HepG2 (cell line): ENCODE measurements around the gene LEMD1. TPM values are rescaled to one million over a fixed set of nuclear protein-coding genes. Genes with fewer than 3 reads are reported as not detected.

Experiments
- AHR ChIP-seq: IDR thresholded peaks from 2 replicates; pipeline ENCODE4 v1.6.1; 2018; ENCODE audit warnings: missing genetic modification reagents, missing compliant biosample characterization
- CBX5 ChIP-seq: sonication (generic); formaldehyde crosslinking; IDR thresholded peaks from 2 replicates; pipeline ENCODE4 v1.4.0; 2020; ENCODE audit warnings: missing genetic modification reagents, borderline replicate concordance
- FIP1L1 ChIP-seq: fragments of 200-400 bp; formaldehyde crosslinking; IDR thresholded peaks from 2 replicates; pipeline ENCODE4 v1.6.1; 2018; ENCODE audit warnings: low read depth, mild to moderate bottlenecking, low read length, moderate library complexity, borderline replicate concordance; ENCODE audit not compliant: insufficient read depth
- KLF12 ChIP-seq: sonication (generic); formaldehyde crosslinking; IDR thresholded peaks from 2 replicates; pipeline ENCODE4 v1.4.0; 2020; ENCODE audit warnings: missing genetic modification reagents, borderline replicate concordance
- KLF16 ChIP-seq, 2 experiments: sonication (generic) in 1 of 2; formaldehyde crosslinking in 1 of 2; IDR thresholded peaks; 2 replicates each; pipeline versions ENCODE4 v1.6.1 to v1.8.0; 2016 to 2023; ENCODE audit warnings: missing genetic modification reagents in 2 of 2, missing compliant biosample characterization in 1 of 2
- NCOA2 ChIP-seq: sonication (generic); formaldehyde crosslinking; IDR thresholded peaks from 2 replicates; pipeline ENCODE4 v1.8.0; 2022; ENCODE audit warnings: inconsistent platforms
- NFYB ChIP-seq: sonication (generic); formaldehyde crosslinking; IDR thresholded peaks from 2 replicates; pipeline ENCODE4 v1.4.0; 2020; ENCODE audit warnings: missing genetic modification reagents
- RAD21 ChIP-seq: fragments of 450-650 bp; formaldehyde crosslinking; IDR thresholded peaks from 2 replicates; pipeline ENCODE4 v1.5.0; 2020; ENCODE audit warnings: mild to moderate bottlenecking
- SCMH1 ChIP-seq: sonication (generic); formaldehyde crosslinking; IDR thresholded peaks from 2 replicates; pipeline ENCODE4 v1.9.0; 2021; ENCODE audit warnings: missing genetic modification reagents, mild to moderate bottlenecking, borderline replicate concordance
- SIX1 ChIP-seq: sonication (generic); formaldehyde crosslinking; IDR thresholded peaks from 2 replicates; pipeline ENCODE4 v1.4.0; 2020; ENCODE audit warnings: missing genetic modification reagents, borderline replicate concordance
- STAG1 ChIP-seq: sonication (generic); formaldehyde crosslinking; IDR thresholded peaks from 2 replicates; pipeline ENCODE4 v1.4.0; 2020; ENCODE audit warnings: missing genetic modification reagents
- SYNCRIP ChIP-seq: fragments of 200-400 bp; formaldehyde crosslinking; IDR thresholded peaks from 2 replicates; pipeline ENCODE4 v1.6.1; 2018; ENCODE audit warnings: mild to moderate bottlenecking, low read depth, low read length; ENCODE audit not compliant: insufficient read depth
- TSC22D2 ChIP-seq: sonication (generic); formaldehyde crosslinking; IDR thresholded peaks from 2 replicates; pipeline ENCODE4 v1.5.1; 2020; ENCODE audit warnings: missing genetic modification reagents, mild to moderate bottlenecking, borderline replicate concordance
- YEATS2 ChIP-seq: sonication (generic); formaldehyde crosslinking; IDR thresholded peaks from 2 replicates; pipeline ENCODE4 v1.4.0; 2020; ENCODE audit warnings: missing genetic modification reagents, borderline replicate concordance
- ZNF180 ChIP-seq: sonication (generic); formaldehyde crosslinking; IDR thresholded peaks from 2 replicates; pipeline ENCODE4 v1.4.0; 2020; ENCODE audit warnings: low read depth, missing genetic modification reagents, borderline replicate concordance
- ZNF557 ChIP-seq: sonication (generic); formaldehyde crosslinking; IDR thresholded peaks from 2 replicates; pipeline ENCODE4 v1.4.0; 2020; ENCODE audit warnings: missing genetic modification reagents
- ZNF614 ChIP-seq: IDR thresholded peaks from 2 replicates; pipeline ENCODE4 v1.6.1; 2018; ENCODE audit warnings: missing biosample characterization, missing genetic modification reagents, inconsistent platforms, borderline replicate concordance
- polyA plus RNA-seq, 8 experiments: library from polyadenylated mRNA; depleted of rRNA in 3 of 8; stranded (reverse) in 7 of 8; unstranded in 1 of 8; fragments of >200 nt; fragmentation: Illumina TruSeq in 4 of 8; extraction: Trizol in 4 of 8; gene quantifications; 2 replicates each; pipeline versions ENCODE4 v1.2.1 to v1.2.3, GENCODE V29; 2011 to 2016; ENCODE audit warnings: low read depth in 4 of 8, missing spikeins in 1 of 8, mixed read lengths in 1 of 8; ENCODE audit not compliant: insufficient read depth in 1 of 8
- total RNA-seq, 5 experiments: library from RNA; depleted of rRNA; stranded (reverse); fragments of >200 nt; fragmentation: Illumina TruSeq; extraction: Trizol; gene quantifications; 2 replicates each; pipeline ENCODE4 v1.2.3, GENCODE V29; 2016; ENCODE audit warnings: low read depth in 1 of 5
- TF ChIP-seq, protein P1 (sequence below): sonication (generic); formaldehyde crosslinking; IDR thresholded peaks from 2 replicates; pipeline ENCODE4 v1.9.0; 2021; ENCODE audit warnings: missing genetic modification reagents, borderline replicate concordance
- TF ChIP-seq, protein P2 (sequence below): sonication (generic); formaldehyde crosslinking; IDR thresholded peaks from 2 replicates; pipeline ENCODE4 v1.4.0; 2020; ENCODE audit warnings: missing genetic modification reagents
- TF ChIP-seq, protein P3 (sequence below), 2 experiments: sonication (generic) in 1 of 2; formaldehyde crosslinking in 1 of 2; IDR thresholded peaks; 2 replicates each; pipeline versions ENCODE4 v1.4.0 to v1.6.1; 2018 to 2020; ENCODE audit warnings: missing genetic modification reagents in 2 of 2, borderline replicate concordance in 1 of 2, low read depth in 1 of 2, mild to moderate bottlenecking in 1 of 2, missing biosample characterization in 1 of 2
- TF ChIP-seq, protein P4 (sequence below): IDR thresholded peaks from 2 replicates; pipeline ENCODE4 v1.6.1; 2016; ENCODE audit warnings: missing genetic modification reagents, missing compliant biosample characterization
- TF ChIP-seq, protein P5 (sequence below): sonication (generic); formaldehyde crosslinking; IDR thresholded peaks from 2 replicates; pipeline ENCODE4 v1.5.1; 2020; ENCODE audit warnings: mild to moderate bottlenecking, missing genetic modification reagents, borderline replicate concordance

Gene LEMD1
- total and polyA plus RNA-seq, 2 of the 13 experiments (the other 11 are each of a cell fraction or from before 2014, with no cell fraction given) = 1.4 to 2.3 TPM

DNA sequence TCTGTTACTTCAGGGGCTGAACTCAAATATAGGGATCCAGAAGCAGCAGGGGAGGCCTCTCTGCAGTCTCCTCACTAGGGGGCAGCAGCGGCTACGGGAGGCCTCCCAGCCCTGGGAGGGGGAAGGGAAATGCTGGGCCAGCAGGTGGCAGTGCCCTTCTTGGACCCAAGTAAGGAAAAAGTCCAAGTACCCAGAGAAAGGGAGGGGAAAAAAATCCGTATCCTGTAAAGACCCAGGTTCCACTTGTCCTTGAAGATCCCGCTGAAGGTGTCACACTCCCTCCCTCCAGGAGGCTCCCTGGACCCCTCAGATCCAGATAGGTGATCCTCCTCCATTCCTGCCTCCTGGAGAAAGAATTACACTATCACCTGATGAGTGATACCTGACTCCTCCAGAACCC, 86.2 kb downstream of the LEMD1 start (continued):
- TF ChIP-seq, protein P1, sequence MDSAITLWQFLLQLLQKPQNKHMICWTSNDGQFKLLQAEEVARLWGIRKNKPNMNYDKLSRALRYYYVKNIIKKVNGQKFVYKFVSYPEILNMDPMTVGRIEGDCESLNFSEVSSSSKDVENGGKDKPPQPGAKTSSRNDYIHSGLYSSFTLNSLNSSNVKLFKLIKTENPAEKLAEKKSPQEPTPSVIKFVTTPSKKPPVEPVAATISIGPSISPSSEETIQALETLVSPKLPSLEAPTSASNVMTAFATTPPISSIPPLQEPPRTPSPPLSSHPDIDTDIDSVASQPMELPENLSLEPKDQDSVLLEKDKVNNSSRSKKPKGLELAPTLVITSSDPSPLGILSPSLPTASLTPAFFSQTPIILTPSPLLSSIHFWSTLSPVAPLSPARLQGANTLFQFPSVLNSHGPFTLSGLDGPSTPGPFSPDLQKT (CRISPR knock-in tag) = no peak
- TF ChIP-seq CBX5 = 0 out of 2 replicates have a peak, but pooled peaks have one; percentile 48
- TF ChIP-seq, protein P2, sequence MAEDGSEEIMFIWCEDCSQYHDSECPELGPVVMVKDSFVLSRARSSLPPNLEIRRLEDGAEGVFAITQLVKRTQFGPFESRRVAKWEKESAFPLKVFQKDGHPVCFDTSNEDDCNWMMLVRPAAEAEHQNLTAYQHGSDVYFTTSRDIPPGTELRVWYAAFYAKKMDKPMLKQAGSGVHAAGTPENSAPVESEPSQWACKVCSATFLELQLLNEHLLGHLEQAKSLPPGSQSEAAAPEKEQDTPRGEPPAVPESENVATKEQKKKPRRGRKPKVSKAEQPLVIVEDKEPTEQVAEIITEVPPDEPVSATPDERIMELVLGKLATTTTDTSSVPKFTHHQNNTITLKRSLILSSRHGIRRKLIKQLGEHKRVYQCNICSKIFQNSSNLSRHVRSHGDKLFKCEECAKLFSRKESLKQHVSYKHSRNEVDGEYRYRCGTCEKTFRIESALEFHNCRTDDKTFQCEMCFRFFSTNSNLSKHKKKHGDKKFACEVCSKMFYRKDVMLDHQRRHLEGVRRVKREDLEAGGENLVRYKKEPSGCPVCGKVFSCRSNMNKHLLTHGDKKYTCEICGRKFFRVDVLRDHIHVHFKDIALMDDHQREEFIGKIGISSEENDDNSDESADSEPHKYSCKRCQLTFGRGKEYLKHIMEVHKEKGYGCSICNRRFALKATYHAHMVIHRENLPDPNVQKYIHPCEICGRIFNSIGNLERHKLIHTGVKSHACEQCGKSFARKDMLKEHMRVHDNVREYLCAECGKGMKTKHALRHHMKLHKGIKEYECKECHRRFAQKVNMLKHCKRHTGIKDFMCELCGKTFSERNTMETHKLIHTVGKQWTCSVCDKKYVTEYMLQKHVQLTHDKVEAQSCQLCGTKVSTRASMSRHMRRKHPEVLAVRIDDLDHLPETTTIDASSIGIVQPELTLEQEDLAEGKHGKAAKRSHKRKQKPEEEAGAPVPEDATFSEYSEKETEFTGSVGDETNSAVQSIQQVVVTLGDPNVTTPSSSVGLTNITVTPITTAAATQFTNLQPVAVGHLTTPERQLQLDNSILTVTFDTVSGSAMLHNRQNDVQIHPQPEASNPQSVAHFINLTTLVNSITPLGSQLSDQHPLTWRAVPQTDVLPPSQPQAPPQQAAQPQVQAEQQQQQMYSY (CRISPR knock-in tag) = no peak
- TF ChIP-seq NCOA2 (CRISPR knock-in tag) = no peak
- TF ChIP-seq, protein P3, sequence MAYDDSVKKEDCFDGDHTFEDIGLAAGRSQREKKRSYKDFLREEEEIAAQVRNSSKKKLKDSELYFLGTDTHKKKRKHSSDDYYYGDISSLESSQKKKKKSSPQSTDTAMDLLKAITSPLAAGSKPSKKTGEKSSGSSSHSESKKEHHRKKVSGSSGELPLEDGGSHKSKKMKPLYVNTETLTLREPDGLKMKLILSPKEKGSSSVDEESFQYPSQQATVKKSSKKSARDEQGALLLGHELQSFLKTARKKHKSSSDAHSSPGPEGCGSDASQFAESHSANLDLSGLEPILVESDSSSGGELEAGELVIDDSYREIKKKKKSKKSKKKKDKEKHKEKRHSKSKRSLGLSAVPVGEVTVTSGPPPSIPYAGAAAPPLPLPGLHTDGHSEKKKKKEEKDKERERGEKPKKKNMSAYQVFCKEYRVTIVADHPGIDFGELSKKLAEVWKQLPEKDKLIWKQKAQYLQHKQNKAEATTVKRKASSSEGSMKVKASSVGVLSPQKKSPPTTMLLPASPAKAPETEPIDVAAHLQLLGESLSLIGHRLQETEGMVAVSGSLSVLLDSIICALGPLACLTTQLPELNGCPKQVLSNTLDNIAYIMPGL (CRISPR knock-in tag; IDR thresholded peaks at IDR 0.05; ENCODE audit: borderline replicate concordance in 1 of 2, low read depth in 1 of 2) = peak; percentile 49 to 82; a peak in 2 of 4 replicates
- TF ChIP-seq SYNCRIP = no peak
- no peak for TF ChIP-seq SCMH1 (CRISPR knock-in tag)
- TF ChIP-seq, protein P4, sequence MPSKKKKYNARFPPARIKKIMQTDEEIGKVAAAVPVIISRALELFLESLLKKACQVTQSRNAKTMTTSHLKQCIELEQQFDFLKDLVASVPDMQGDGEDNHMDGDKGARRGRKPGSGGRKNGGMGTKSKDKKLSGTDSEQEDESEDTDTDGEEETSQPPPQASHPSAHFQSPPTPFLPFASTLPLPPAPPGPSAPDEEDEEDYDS (CRISPR knock-in tag) = no peak
- TF ChIP-seq KLF12 (CRISPR knock-in tag) = no peak
- TF ChIP-seq SIX1 (CRISPR knock-in tag) = no peak
- TF ChIP-seq ZNF180 (CRISPR knock-in tag) = no peak
- TF ChIP-seq KLF16 (CRISPR knock-in tag; IDR thresholded peaks at IDR 0.05) = 0 out of 4 replicates have a peak, but pooled peaks of 1 of the 2 experiments have one; percentile 26
- TF ChIP-seq TSC22D2 = peak; percentile 79; the same call in 1 of the 2 replicates
- TF ChIP-seq AHR = no peak
- TF ChIP-seq NFYB = no peak
- no peak for TF ChIP-seq YEATS2 (CRISPR knock-in tag)
- peak; percentile 81 for TF ChIP-seq RAD21
- TF ChIP-seq FIP1L1 = no peak
- TF ChIP-seq, protein P5, sequence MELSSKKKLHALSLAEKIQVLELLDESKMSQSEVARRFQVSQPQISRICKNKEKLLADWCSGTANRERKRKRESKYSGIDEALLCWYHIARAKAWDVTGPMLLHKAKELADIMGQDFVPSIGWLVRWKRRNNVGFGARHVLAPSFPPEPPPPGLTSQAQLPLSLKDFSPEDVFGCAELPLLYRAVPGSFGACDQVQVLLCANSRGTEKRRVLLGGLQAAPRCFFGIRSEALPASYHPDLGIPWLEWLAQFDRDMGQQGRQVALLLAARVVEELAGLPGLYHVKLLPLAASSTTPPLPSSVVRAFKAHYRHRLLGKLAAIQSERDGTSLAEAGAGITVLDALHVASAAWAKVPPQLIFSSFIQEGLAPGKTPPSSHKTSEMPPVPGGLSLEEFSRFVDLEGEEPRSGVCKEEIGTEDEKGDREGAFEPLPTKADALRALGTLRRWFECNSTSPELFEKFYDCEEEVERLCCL = no peak
- no peak for TF ChIP-seq ZNF557 (CRISPR knock-in tag)
- peak; percentile 76 for TF ChIP-seq STAG1
- no peak for TF ChIP-seq ZNF614 (CRISPR knock-in tag)
